ENCODE measurements around the gene ASB11.
"Not testable (repeated sequence)": the region's sequence is repeated elsewhere in the genome, so short reads cannot be mapped to it uniquely, and the experiment has no call there.

The ASB11 gene

GRCh38 chrX:15322072-15322471 lies 6.6 kb upstream of the ASB11 start:
- H3K4me3 Mint-ChIP-seq: no peak overlapping the region
- no peaks in the 10 kb centered on the region for H3K9me3 Mint-ChIP-seq
- H3K36me3 Mint-ChIP-seq: peaks cover 4% of the 10 kb centered on the region
- H3K27ac Mint-ChIP-seq: no peak overlapping the region
- H3K27me3 Mint-ChIP-seq: no peaks in the 10 kb centered on the region
- no peaks in the 10 kb centered on the region for H3K4me1 Mint-ChIP-seq

GRCh38 chrX:15321447-15321846 lies 6.0 kb upstream of the ASB11 start:
- H3K4me1 Mint-ChIP-seq: no peaks in the 10 kb centered on the region

GRCh38 chrX:15320297-15320696 lies 4.9 kb upstream of the ASB11 start:
- no peaks in the 10 kb centered on the region for H3K9me3 Mint-ChIP-seq
- H3K36me3 Mint-ChIP-seq: peaks cover 4% of the 10 kb centered on the region
- no peaks in the 10 kb centered on the region for H3K27me3 Mint-ChIP-seq
- H3K27ac Mint-ChIP-seq: no peak overlapping the region
- no peak overlapping the region for H3K4me3 Mint-ChIP-seq
- no peaks in the 10 kb centered on the region for H3K4me1 Mint-ChIP-seq

More at GRCh38 chrX:15321447-15321846, 6.0 kb upstream of the ASB11 start:
- H3K27ac Mint-ChIP-seq: no peak overlapping the region
- H3K4me3 Mint-ChIP-seq: no peak overlapping the region
- no peaks in the 10 kb centered on the region for H3K9me3 Mint-ChIP-seq
- H3K27me3 Mint-ChIP-seq: no peaks in the 10 kb centered on the region
- peaks cover 4% of the 10 kb centered on the region for H3K36me3 Mint-ChIP-seq

GRCh38 chrX:15319075-15319474 lies 3.6 kb upstream of the ASB11 start:
- H3K36me3 Mint-ChIP-seq: peaks cover 3% of the 10 kb centered on the region
- no peak overlapping the region for H3K27ac Mint-ChIP-seq
- no peaks in the 10 kb centered on the region for H3K27me3 Mint-ChIP-seq
- no peaks in the 10 kb centered on the region for H3K9me3 Mint-ChIP-seq
- no peak overlapping the region for H3K4me3 Mint-ChIP-seq
- H3K4me1 Mint-ChIP-seq: no peaks in the 10 kb centered on the region

- Mint-ChIP-seq H3K36me3 (peaks cover 3% of the 10 kb centered on the region), H3K4me1 (no peaks in the 10 kb centered on the region), H3K9me3 (no peaks in the 10 kb centered on the region), H3K27me3 (no peaks in the 10 kb centered on the region), H3K4me3 (no peak overlapping the region), H3K27ac (no peak overlapping the region)
These were observed 968 bp downstream of the ASB11 start for GRCh38 chrX:15314472-15314871.

GRCh38 chrX:15311119-15311518 lies 4.3 kb downstream of the ASB11 start:
- H3K27ac Mint-ChIP-seq: no peak overlapping the region
- H3K9me3 Mint-ChIP-seq: no peaks in the 10 kb centered on the region
- no peaks in the 10 kb centered on the region for H3K4me1 Mint-ChIP-seq
- no peaks in the 10 kb centered on the region for H3K36me3 Mint-ChIP-seq
- H3K27me3 Mint-ChIP-seq: no peaks in the 10 kb centered on the region
- H3K4me3 Mint-ChIP-seq: no peak overlapping the region

- H3K9me3 Mint-ChIP-seq: no peaks in the 10 kb centered on the region
- no peaks in the 10 kb centered on the region for H3K4me1 Mint-ChIP-seq
- no peaks in the 10 kb centered on the region for H3K36me3 Mint-ChIP-seq
- no peak overlapping the region for H3K27ac Mint-ChIP-seq
- H3K27me3 Mint-ChIP-seq: no peaks in the 10 kb centered on the region
- H3K4me3 Mint-ChIP-seq: no peak overlapping the region
These were observed 5.3 kb downstream of the ASB11 start for GRCh38 chrX:15310117-15310516.

- not testable (repeated sequence) for H3K27ac Mint-ChIP-seq, H3K36me3 Mint-ChIP-seq, H3K27me3 Mint-ChIP-seq, H3K4me1 Mint-ChIP-seq, H3K9me3 Mint-ChIP-seq, H3K4me3 Mint-ChIP-seq
These were observed 9.5 kb downstream of the ASB11 start for GRCh38 chrX:15305899-15306298.

GRCh38 chrX:15301924-15302323 lies 13.5 kb downstream of the ASB11 start:
- Mint-ChIP-seq H3K36me3 (no peaks in the 10 kb centered on the region), H3K4me1 (no peaks in the 10 kb centered on the region), H3K4me3 (no peak overlapping the region), H3K27ac (no peak overlapping the region), H3K9me3 (no peaks in the 10 kb centered on the region), H3K27me3 (no peaks in the 10 kb centered on the region)

- no peaks in the 10 kb centered on the region for H3K4me1 Mint-ChIP-seq
- H3K4me3 Mint-ChIP-seq: no peak overlapping the region
- H3K27me3 Mint-ChIP-seq: no peaks in the 10 kb centered on the region
- no peaks in the 10 kb centered on the region for H3K9me3 Mint-ChIP-seq
- no peaks in the 10 kb centered on the region for H3K36me3 Mint-ChIP-seq
- no peak overlapping the region for H3K27ac Mint-ChIP-seq
These were observed 15.2 kb downstream of the ASB11 start for GRCh38 chrX:15299941-15300851.

- Mint-ChIP-seq H3K4me3 (no peak overlapping the region), H3K36me3 (no peaks in the 10 kb centered on the region), H3K27me3 (no peaks in the 10 kb centered on the region), H3K27ac (no peak overlapping the region), H3K4me1 (no peaks in the 10 kb centered on the region), H3K9me3 (no peaks in the 10 kb centered on the region)
These were observed 16.7 kb downstream of the ASB11 start for GRCh38 chrX:15298780-15299179.

GRCh38 chrX:15298201-15298600 lies 17.2 kb downstream of the ASB11 start:
- H3K9me3 Mint-ChIP-seq: no peaks in the 10 kb centered on the region
- no peaks in the 10 kb centered on the region for H3K4me1 Mint-ChIP-seq

GRCh38 chrX:15293451-15293850 lies 22.0 kb downstream of the ASB11 start:
- Mint-ChIP-seq H3K4me1 (no peaks in the 10 kb centered on the region), H3K36me3 (no peaks in the 10 kb centered on the region), H3K4me3 (no peak overlapping the region), H3K27me3 (no peaks in the 10 kb centered on the region), H3K9me3 (no peaks in the 10 kb centered on the region), H3K27ac (no peak overlapping the region)

More at GRCh38 chrX:15298201-15298600, 17.2 kb downstream of the ASB11 start:
- H3K27ac Mint-ChIP-seq: no peak overlapping the region
- no peak overlapping the region for H3K4me3 Mint-ChIP-seq
- H3K36me3 Mint-ChIP-seq: no peaks in the 10 kb centered on the region
- H3K27me3 Mint-ChIP-seq: no peaks in the 10 kb centered on the region

GRCh38 chrX:15292861-15293260 lies 22.6 kb downstream of the ASB11 start:
- Mint-ChIP-seq H3K27ac (no peak overlapping the region), H3K4me3 (no peak overlapping the region), H3K4me1 (no peaks in the 10 kb centered on the region), H3K36me3 (no peaks in the 10 kb centered on the region), H3K9me3 (no peaks in the 10 kb centered on the region), H3K27me3 (no peaks in the 10 kb centered on the region)

GRCh38 chrX:15277604-15278003 lies 37.8 kb downstream of the ASB11 start:
- Mint-ChIP-seq H3K9me3 (peaks cover 5% of the 10 kb centered on the region), H3K36me3 (no peaks in the 10 kb centered on the region), H3K27ac (no peak overlapping the region), H3K4me1 (no peaks in the 10 kb centered on the region), H3K4me3 (no peak overlapping the region), H3K27me3 (peaks cover 2% of the 10 kb centered on the region)

- Mint-ChIP-seq H3K9me3 (no peaks in the 10 kb centered on the region), H3K4me1 (peaks cover 5% of the 10 kb centered on the region), H3K36me3 (no peaks in the 10 kb centered on the region), H3K4me3 (no peak overlapping the region), H3K27ac (no peak overlapping the region), H3K27me3 (no peaks in the 10 kb centered on the region)
These were observed 40.5 kb downstream of the ASB11 start for GRCh38 chrX:15274946-15275345.

GRCh38 chrX:15273275-15273674 lies 42.2 kb downstream of the ASB11 start:
- not testable (repeated sequence) for H3K27me3 Mint-ChIP-seq, H3K27ac Mint-ChIP-seq, H3K4me3 Mint-ChIP-seq, H3K36me3 Mint-ChIP-seq, H3K9me3 Mint-ChIP-seq
- peaks cover 14% of the 10 kb centered on the region for H3K4me1 Mint-ChIP-seq

Data from activated naive CD4-positive, alpha-beta T cell treated with anti-CD3 and anti-CD28 coated beads, Interleukin-2, amount 50 U/mL, for 24 hours (primary cell).